ENCODE results near the gene ZNF174. TPM values are rescaled to one million over a fixed set of nuclear protein-coding genes. Genes with fewer than 3 reads are reported as not detected.
A peak's percentile ranks its signal among the peaks of the same experiment; 100 is the strongest.

The ZNF174 gene
- 8.0 TPM in 2 replicates for total RNA-seq (ENCODE audit: low replicate concordance)

DNA sequence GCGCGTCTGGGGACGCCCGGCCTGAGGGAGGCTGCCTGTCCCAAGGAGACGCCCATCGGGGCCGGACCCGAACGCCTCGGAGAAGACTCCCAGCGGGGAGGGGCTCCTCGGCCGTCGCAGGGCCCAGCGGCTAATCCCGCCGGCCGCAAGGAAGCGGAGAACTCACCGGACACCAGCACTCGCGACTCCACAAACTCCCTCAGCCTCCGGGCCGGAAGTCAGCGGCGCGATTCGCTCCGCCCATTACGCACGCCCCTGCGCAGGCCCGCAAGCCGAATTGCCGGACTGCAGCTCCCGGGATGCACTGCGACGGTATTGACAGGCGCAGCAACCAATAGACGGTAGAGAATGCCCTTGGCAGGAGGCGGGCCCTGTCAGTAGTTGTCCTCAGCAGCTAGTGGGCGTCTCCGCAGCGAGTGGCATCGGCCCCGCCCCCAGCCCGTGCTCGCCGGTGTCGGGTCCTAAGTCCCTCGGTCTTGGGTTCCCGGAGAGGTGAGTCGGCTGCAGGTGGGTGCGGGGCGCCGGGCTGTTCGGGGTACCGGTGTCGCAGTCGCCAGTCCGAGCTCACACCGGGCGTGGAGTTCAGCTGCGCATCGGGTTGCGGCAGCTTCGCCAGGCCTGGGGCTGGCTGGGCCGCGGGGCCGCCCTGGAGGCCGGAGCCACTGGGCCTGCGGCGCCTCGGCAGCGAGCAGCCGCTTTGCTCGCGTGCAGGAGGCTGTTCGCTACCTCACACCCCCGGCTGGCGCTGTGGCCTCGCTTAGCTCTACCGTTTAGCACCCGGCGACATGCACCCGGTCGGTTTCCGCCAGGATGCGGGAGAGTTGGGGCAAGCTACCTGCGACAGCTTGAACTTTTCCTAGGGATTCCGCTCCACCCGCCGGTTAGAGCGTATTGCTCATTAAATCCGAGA, at the start of gene ZNF174, which contains the start of gene ZSCAN32:
ZNF174 (plus strand) TSS at position 437 of the 910 bp plus-strand sequence. CDS start 790 bp downstream, outside the sequence.
ZSCAN32 (minus strand) TSS at position 226 of the 910 bp plus-strand sequence. CDS start 3,447 bp downstream, outside the sequence.
- TF ChIP-seq, protein P1, sequence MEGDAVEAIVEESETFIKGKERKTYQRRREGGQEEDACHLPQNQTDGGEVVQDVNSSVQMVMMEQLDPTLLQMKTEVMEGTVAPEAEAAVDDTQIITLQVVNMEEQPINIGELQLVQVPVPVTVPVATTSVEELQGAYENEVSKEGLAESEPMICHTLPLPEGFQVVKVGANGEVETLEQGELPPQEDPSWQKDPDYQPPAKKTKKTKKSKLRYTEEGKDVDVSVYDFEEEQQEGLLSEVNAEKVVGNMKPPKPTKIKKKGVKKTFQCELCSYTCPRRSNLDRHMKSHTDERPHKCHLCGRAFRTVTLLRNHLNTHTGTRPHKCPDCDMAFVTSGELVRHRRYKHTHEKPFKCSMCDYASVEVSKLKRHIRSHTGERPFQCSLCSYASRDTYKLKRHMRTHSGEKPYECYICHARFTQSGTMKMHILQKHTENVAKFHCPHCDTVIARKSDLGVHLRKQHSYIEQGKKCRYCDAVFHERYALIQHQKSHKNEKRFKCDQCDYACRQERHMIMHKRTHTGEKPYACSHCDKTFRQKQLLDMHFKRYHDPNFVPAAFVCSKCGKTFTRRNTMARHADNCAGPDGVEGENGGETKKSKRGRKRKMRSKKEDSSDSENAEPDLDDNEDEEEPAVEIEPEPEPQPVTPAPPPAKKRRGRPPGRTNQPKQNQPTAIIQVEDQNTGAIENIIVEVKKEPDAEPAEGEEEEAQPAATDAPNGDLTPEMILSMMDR (IDR thresholded peaks at IDR 0.05; ENCODE audit: insufficient read depth, low read length) = no peak
- peak; percentile 99 for DNase-seq (ENCODE audit: low read depth)
- H3K4me3 ChIP-seq (ENCODE audit: low read depth, low read length) = peak within 1 kb of the TSS; percentile 92

DNA sequence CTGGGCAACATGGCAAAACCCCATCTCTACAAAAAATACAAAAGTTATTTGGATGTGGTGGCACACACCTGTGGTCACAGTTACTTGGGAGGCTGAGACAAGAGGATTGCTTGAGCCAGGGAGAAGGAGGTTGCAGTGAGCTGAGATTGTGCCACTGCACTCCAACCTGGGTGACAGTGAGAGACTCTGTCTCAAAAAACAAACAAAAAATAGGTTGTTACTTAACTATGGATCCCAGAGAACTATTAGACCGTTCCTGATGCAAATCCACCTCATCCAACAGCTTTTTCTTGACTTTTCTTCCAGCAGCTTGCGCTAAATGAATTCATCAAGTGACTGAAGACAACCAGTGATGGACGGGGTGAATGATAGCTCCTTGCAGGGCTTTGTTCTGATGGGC, 45.4 kb upstream of the ZNF174 start, which contains the start of gene OR2C1:
OR2C1 (plus strand) TSS at position 301 of the 400 bp plus-strand sequence; CDS start at position 353, 52 bp downstream.
- TF ChIP-seq, protein P1 (IDR thresholded peaks at IDR 0.05; ENCODE audit: insufficient read depth, low read length) = no peak
- no peak for DNase-seq (ENCODE audit: low read depth)
- H3K4me3 ChIP-seq (ENCODE audit: low read depth, low read length) = no peak within 1 kb of the TSS

DNA sequence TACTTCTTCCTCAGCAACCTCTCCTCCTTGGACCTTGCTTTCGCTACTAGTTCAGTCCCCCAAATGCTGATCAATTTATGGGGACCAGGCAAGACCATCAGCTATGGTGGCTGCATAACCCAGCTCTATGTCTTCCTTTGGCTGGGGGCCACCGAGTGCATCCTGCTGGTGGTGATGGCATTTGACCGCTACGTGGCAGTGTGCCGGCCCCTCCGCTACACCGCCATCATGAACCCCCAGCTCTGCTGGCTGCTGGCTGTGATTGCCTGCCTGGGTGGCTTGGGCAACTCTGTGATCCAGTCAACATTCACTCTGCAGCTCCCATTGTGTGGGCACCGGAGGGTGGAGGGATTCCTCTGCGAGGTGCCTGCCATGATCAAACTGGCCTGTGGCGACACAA, 44.9 kb upstream of the ZNF174 start:
- TF ChIP-seq, protein P1 (IDR thresholded peaks at IDR 0.05; ENCODE audit: insufficient read depth, low read length) = no peak
- no peak for DNase-seq (ENCODE audit: low read depth)

DNA sequence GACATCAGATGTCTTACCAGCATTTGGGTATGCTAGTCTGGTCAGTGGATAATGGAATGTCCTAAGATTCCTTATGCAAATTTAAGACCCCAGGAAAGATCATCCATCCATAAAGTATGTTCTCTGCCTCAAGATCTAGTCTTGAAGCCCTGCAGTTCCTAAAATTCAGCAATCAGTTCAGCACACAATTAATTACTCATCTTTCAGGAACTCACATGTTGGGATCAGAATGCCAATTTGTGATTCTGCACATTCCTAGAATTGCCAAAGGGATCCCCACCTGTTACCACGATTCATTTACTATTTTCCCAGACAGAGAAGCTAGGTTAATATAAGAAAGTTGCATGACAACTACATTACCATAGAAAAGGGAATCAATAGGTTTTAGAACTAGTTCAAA, 42.1 kb upstream of the ZNF174 start:
- TF ChIP-seq, protein P1 (IDR thresholded peaks at IDR 0.05; ENCODE audit: insufficient read depth, low read length) = no peak
- DNase-seq (ENCODE audit: low read depth) = no peak
- no peak overlapping the region for H3K4me3 ChIP-seq (ENCODE audit: low read depth, low read length)

More for the DNA sequence above, 44.9 kb upstream of the ZNF174 start:
- no peak overlapping the region for H3K4me3 ChIP-seq (ENCODE audit: low read depth, low read length)

DNA sequence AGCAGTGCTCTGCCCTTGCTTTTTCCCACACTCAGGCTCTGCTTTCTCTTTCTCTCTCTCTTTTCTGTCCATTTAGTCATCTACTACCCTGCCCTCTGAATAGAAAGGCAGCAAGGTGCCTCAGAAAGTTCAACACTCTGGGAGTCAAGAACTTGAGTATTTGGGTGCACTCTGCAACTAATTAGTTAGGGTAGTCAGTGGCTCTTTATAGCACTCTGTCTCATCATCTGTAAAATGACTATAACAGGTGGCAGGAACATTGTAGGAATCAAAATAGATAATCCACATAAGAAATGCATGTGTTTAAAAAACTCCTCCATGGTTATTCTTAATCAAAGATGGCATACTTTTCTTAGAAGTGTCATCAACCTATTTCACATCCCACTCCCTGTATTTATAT, 38.1 kb upstream of the ZNF174 start:
- no peak for DNase-seq (ENCODE audit: low read depth)
- no peak overlapping the region for H3K4me3 ChIP-seq (ENCODE audit: low read depth, low read length)
- TF ChIP-seq, protein P1 (IDR thresholded peaks at IDR 0.05; ENCODE audit: insufficient read depth, low read length) = no peak

DNA sequence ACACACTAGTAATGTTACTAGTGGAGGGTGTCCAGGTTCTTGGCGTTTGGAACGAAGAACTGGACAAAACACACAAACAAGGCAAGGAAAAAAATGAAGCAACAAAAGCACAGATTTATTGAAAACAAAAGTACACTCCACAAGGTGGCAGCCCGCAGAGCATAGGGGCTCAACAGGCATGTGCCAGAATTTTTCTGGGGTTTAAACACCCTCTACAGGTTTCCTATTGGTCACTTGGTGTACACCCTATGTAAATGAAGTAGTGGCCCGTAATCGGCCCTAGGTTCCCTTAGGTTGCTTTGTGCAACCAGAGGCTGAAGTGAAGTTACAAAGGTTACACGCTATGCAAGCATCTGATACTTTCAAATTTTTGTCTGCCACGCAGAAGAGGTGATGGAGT, 37.2 kb upstream of the ZNF174 start:
- TF ChIP-seq, protein P1 (IDR thresholded peaks at IDR 0.05; ENCODE audit: insufficient read depth, low read length) = no peak
- no peak overlapping the region for H3K4me3 ChIP-seq (ENCODE audit: low read depth, low read length)
- no peak for DNase-seq (ENCODE audit: low read depth)
